Type B pancreatic cell (in vitro differentiated cells): Measurements from ENCODE around the gene CHD1. TPM values are rescaled to one million over a fixed set of nuclear protein-coding genes. Genes with fewer than 3 reads are reported as not detected.

ENCODE experiments used
- DNase-seq: peaks from one replicate; pipeline ENCODE4 v3.0.0; 2021; ENCODE audit warnings: mixed read lengths; ENCODE audit not compliant: unreplicated experiment; ENCODE audit errors: extremely low spot score
- H3K27ac Mint-ChIP-seq: 2 replicates; pipeline ENCODE4 v1.8.0; 2021; ENCODE audit warnings: mild to moderate bottlenecking, mixed read lengths
- H3K27me3 Mint-ChIP-seq: 2 replicates; pipeline ENCODE4 v1.8.0; 2021; ENCODE audit warnings: mixed read lengths
- H3K36me3 Mint-ChIP-seq: 2 replicates; pipeline ENCODE4 v1.8.0; 2021; ENCODE audit warnings: mixed read lengths
- H3K4me1 Mint-ChIP-seq: one replicate; pipeline ENCODE4 v1.8.0; 2021; ENCODE audit warnings: mixed read lengths; ENCODE audit not compliant: unreplicated experiment
- H3K4me3 Mint-ChIP-seq: 2 replicates; pipeline ENCODE4 v1.8.0; 2021; ENCODE audit warnings: mild to moderate bottlenecking, mixed read lengths
- H3K9me3 Mint-ChIP-seq: 2 replicates; pipeline ENCODE4 v1.8.0; 2021; ENCODE audit warnings: mixed read lengths
- total RNA-seq: library from RNA; stranded (reverse); gene quantifications from 2 replicates; pipeline ENCODE4 v1.2.1, GENCODE V29; 2021; ENCODE audit warnings: low replicate concordance
- TF ChIP-seq, protein P1 (sequence below): fragments of 200-600 bp; sonication (generic); conservative IDR thresholded peaks from 2 replicates; pipeline ENCODE4 v1.5.0; 2021; ENCODE audit warnings: antibody characterized with exemption, mild to moderate bottlenecking

Gene CHD1
- total RNA-seq, 1 donor from 2014 or later: 56.2 TPM

DNA sequence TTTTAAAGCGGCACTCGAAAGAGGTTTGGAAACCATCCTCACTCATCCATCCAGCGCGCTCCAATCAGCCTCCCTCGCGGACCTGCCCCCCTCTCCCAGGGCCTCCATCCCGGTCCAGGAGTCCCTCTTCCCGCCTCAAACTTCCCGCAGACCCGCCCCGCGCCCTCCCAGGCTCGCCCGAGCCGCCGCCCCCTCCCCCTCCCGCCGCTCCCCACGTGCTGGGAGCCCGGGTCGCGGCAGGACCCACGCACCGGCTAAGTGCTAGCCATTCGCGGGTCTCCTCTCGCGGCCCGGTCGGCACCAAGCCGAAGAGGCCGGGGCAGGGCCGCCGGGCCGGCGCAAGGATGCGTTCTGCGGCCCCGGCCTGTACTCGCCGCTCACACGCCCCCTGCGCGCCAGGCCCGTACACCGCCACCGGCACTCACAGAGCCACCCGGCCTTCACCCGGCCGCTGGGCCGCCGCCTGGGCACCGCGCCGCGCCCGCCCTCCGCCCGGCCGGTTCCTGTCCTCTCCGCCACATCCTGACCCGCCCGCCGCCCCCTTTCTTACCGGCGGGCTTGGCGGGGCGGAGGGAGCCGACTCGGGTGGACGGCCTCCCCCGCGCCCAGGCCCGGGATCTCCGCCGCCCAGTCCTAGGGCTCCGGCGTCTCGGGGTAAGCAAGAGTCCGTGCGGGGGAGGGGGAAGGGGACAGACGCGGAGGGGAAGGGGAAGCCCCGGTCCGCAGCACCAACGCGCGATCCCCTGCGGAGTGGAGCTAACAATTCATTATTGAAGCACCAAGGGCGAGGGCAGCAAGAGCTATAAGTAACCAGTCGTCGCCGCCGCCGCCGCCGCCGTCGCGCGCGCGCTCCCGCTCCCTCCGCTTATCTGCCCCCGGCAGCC, 576 bp downstream of the CHD1 start:
- peak overlapping the region; percentile 97 for H3K4me3 Mint-ChIP-seq
- TF ChIP-seq, protein P1, sequence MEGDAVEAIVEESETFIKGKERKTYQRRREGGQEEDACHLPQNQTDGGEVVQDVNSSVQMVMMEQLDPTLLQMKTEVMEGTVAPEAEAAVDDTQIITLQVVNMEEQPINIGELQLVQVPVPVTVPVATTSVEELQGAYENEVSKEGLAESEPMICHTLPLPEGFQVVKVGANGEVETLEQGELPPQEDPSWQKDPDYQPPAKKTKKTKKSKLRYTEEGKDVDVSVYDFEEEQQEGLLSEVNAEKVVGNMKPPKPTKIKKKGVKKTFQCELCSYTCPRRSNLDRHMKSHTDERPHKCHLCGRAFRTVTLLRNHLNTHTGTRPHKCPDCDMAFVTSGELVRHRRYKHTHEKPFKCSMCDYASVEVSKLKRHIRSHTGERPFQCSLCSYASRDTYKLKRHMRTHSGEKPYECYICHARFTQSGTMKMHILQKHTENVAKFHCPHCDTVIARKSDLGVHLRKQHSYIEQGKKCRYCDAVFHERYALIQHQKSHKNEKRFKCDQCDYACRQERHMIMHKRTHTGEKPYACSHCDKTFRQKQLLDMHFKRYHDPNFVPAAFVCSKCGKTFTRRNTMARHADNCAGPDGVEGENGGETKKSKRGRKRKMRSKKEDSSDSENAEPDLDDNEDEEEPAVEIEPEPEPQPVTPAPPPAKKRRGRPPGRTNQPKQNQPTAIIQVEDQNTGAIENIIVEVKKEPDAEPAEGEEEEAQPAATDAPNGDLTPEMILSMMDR: no peak
- H3K9me3 Mint-ChIP-seq: no peaks in the 10 kb centered on the region
- peaks cover 10% of the 10 kb centered on the region for H3K4me1 Mint-ChIP-seq
- H3K36me3 Mint-ChIP-seq: peaks cover 14% of the 10 kb centered on the region
- no peaks in the 10 kb centered on the region for H3K27me3 Mint-ChIP-seq
- peak overlapping the region; percentile 100 for H3K27ac Mint-ChIP-seq
- peak; percentile 76 for DNase-seq

DNA sequence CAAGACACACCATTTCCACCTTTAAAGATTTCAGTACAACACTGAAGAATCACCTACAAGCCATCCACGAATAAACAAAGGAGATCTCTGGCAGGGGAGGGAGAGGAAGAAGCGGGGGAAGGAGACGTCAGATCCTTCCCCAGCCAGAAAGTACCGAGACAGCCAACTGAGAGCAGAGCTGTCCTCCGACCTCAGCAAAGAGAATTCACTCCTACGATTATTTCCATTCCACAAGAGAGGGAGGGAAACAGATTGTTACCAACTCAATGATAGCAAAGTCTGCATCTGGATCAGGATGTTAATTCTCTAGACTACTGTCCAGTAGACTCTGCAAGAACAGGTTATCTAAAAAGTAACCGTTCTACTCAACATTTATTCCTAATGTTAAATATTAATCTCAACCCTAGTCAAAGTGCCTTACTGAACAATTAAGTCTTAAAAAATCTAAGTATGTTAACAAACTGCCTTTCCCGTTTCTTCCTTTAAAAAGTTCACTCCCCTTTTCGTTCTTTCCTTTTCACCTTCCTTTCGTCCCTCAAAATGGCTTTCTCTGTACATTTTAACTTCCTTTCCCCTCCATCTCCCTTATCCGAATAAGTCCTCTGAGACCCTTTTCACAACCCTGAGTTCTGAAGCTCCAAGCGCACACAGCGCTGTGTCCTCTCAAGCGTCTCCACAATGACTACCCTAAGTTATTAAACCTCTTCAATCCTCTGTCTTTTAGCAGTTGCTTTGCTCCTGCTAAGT, 1.4 kb downstream of the CHD1 start:
- Mint-ChIP-seq H3K4me1 (peaks cover 14% of the 10 kb centered on the region), H3K4me3 (peak overlapping the region; percentile 97), H3K27me3 (no peaks in the 10 kb centered on the region), H3K27ac (peak overlapping the region; percentile 89), H3K9me3 (no peaks in the 10 kb centered on the region), H3K36me3 (peaks cover 18% of the 10 kb centered on the region)
- no peak for DNase-seq
- TF ChIP-seq, protein P1: no peak

- peaks cover 31% of the 10 kb centered on the region for H3K36me3 Mint-ChIP-seq
- no peak overlapping the region for H3K27ac Mint-ChIP-seq
- no peaks in the 10 kb centered on the region for H3K9me3 Mint-ChIP-seq
- H3K27me3 Mint-ChIP-seq: no peaks in the 10 kb centered on the region
- H3K4me1 Mint-ChIP-seq: peaks cover 13% of the 10 kb centered on the region
- no peak overlapping the region for H3K4me3 Mint-ChIP-seq
- TF ChIP-seq, protein P1: no peak
- DNase-seq: no peak
Measured at GRCh38 chr5:98923966-98924365, 4.8 kb downstream of the CHD1 start.

DNA sequence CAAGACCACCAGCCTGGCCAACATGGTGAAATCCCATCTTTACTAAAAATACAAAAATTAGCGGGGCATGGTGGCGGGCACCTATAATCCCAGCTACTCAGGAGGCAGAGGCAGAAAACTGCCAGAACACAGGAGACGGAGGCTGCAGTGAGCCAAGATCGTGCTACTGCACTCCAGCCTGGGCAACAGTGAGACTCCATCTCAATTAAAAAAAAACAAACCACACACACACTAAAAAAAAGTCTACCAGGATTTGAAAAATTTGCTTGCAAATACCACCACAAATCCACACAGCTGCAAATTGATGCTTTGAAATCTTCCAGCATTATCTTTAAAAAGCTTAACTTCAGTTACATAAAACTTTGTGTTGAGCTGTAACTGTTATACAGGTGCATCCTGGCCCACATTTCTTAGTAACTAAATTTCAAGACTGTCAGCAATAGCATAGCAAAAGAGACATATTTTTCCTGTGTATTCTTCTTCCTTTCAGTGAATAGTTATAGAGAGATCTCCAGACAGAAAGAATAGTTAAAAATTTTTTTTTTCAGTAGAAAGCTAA, 6.8 kb downstream of the CHD1 start:
- Mint-ChIP-seq H3K27ac (no peak overlapping the region), H3K9me3 (no peaks in the 10 kb centered on the region), H3K4me3 (no peak overlapping the region), H3K4me1 (peaks cover 13% of the 10 kb centered on the region), H3K36me3 (peaks cover 41% of the 10 kb centered on the region), H3K27me3 (no peaks in the 10 kb centered on the region)
- TF ChIP-seq, protein P1: no peak
- DNase-seq: no peak

DNA sequence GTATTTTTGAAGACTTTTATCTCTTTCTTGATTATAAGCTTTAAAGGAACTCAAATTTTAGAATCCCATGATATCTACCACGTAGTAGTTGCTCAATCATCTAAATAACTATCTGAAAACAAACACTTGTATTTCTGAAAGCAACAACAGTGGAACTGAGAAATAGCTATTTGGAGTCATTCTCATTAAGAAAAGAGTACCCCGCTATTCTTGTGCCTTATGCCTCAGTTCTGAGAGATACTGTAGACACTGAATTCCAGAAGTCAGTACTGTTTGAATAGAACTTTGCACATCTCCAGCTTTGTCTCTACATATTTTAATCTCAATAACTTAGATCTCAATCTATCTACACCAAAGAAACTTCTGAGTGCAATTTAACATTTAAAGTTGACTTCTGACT, 11.4 kb downstream of the CHD1 start:
- Mint-ChIP-seq H3K27ac (no peak overlapping the region), H3K36me3 (peaks cover 38% of the 10 kb centered on the region)
- no peak for DNase-seq

More for the DNA sequence above, 11.4 kb downstream of the CHD1 start:
- Mint-ChIP-seq H3K4me3 (no peak overlapping the region), H3K27me3 (no peaks in the 10 kb centered on the region), H3K9me3 (no peaks in the 10 kb centered on the region), H3K4me1 (peaks cover 13% of the 10 kb centered on the region)
- TF ChIP-seq, protein P1: no peak
